GM12872 (cell line): ENCODE data around the gene FLOT1.

Experiments used
- TF ChIP-seq, protein P1 (sequence below): IDR thresholded peaks from 3 replicates; pipeline ENCODE4 v1.5.1; 2011; ENCODE audit warnings: low read depth, mild to moderate bottlenecking, low read length, moderate library complexity; ENCODE audit not compliant: insufficient read depth

The FLOT1 gene

DNA sequence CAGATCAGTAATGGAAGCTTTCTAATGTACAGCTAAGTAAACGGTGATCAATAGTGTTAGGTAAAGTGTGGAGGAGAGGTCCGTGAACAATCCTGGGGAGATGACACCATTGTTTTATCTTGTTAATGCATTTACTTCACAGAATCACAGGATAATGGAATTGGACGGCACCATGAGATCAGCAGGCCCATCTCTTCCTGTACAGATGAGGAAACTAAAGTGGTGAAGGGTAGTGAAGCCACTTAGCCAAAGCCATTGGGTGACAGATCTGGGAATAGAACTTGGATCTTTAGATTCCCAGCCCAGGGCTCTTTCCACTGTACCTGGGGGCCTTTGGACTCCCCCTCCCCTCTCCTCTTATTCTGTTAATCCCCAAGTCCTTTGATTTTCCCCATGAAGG is 28.1 kb upstream of the FLOT1 start:
- TF ChIP-seq, protein P1, sequence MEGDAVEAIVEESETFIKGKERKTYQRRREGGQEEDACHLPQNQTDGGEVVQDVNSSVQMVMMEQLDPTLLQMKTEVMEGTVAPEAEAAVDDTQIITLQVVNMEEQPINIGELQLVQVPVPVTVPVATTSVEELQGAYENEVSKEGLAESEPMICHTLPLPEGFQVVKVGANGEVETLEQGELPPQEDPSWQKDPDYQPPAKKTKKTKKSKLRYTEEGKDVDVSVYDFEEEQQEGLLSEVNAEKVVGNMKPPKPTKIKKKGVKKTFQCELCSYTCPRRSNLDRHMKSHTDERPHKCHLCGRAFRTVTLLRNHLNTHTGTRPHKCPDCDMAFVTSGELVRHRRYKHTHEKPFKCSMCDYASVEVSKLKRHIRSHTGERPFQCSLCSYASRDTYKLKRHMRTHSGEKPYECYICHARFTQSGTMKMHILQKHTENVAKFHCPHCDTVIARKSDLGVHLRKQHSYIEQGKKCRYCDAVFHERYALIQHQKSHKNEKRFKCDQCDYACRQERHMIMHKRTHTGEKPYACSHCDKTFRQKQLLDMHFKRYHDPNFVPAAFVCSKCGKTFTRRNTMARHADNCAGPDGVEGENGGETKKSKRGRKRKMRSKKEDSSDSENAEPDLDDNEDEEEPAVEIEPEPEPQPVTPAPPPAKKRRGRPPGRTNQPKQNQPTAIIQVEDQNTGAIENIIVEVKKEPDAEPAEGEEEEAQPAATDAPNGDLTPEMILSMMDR, result no peak

DNA sequence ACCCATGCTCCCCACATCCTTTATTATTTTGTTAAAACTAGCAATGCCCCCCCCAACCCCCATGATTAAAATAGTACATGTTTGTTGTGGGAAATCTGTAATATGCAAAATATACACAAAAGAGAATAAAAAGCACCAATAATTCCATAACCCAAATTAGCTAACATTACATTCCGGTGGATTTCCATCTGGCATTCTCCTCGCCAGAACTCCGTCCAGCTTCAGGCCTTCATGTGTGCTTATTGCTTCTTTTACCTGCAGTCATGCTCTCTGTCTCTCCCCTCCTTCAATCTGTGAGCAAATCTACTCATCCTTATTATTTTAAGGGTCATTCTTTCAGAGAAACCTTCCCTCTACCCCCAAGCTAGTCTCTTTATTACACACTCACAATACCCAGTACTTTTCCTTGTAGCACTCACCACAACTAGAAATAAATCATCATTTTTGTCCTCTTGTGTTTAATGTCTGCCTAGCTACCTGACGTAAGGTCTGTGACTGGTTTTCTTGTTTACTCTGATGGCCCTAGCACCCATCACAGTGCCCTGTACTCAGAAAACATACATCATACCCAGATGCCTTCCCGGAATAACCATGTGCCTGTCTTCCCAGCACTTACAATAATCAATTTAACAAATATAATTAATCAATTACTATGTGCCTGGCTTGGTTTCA is 27.5 kb upstream of the FLOT1 start:
- TF ChIP-seq, protein P1, result no peak

DNA sequence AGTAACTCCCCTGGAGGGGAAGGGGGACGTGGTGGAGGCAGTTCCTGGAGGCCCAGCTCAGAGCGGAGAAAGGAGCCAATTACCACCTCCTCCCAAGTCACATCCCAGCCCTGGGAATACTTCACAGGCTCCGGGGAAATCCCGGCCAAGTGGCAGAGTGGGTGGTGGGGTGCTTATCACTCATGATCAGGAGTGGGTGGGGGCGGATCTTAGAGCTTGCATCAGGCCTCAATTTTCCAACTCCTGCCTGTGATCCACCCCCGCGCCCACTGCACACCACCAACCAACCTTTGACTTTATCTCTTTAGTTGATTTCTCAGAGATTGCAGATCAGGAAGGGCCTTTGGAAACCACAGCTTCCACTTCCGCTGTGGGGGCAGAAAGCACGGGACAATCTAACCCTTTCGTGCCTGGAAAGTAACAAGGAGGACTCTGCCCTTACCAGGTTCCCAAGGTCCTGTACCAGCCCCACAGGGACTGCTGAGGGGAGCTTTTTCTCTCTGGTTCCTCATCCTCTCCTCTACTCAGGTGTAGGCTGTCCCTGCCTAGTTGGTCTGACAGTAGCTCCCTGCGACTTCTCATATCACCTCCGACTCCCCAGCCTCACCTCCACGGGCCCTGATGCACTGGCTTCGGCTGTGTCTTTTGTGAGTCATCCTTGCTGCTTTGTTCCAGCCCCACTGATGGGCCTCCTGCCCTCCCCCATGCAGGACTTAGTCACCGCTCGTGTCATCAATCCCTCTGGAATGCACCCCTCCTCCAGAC is 26.8 kb upstream of the FLOT1 start:
- TF ChIP-seq, protein P1, result no peak

DNA sequence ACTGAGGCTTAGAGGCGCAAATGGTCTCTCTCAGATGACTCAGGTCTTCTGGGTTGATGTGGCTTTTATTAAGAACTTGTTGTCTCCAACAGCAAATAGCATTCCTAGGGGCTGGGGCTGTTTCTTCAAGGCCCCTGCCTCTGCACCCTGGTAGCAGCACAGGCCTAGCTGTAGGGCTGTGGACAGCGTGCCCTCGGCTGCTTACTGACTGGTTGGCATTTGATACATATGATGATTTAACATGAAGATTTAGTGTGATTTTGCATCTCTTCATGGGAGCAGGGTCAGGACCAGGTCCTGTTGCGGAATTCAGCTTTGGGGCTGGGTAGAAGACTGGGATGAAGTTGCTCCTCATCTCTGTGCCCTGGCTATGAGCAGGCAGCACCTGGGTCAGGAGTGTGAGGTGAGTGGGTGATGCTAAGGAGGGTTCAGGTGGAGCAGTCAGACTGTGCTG is 26.2 kb upstream of the FLOT1 start:
- TF ChIP-seq, protein P1, result no peak

DNA sequence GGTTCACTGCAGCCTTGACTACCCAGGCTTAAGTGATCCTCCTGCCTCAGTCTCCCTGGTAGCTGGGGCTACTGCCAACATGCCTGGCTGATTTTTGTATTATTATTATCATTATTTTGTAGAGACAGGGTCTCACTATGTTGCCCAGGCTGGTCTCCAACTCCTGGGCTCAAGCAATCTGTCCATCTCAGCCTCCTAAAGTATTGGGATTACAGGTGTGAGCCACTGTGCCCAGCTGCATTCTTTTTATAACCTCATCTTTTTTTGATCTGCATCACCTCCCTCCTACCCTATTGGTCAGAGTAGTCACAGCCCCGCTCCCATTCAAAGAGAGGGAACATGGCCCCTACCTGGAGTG is 25.4 kb upstream of the FLOT1 start:
- TF ChIP-seq, protein P1, result no peak

DNA sequence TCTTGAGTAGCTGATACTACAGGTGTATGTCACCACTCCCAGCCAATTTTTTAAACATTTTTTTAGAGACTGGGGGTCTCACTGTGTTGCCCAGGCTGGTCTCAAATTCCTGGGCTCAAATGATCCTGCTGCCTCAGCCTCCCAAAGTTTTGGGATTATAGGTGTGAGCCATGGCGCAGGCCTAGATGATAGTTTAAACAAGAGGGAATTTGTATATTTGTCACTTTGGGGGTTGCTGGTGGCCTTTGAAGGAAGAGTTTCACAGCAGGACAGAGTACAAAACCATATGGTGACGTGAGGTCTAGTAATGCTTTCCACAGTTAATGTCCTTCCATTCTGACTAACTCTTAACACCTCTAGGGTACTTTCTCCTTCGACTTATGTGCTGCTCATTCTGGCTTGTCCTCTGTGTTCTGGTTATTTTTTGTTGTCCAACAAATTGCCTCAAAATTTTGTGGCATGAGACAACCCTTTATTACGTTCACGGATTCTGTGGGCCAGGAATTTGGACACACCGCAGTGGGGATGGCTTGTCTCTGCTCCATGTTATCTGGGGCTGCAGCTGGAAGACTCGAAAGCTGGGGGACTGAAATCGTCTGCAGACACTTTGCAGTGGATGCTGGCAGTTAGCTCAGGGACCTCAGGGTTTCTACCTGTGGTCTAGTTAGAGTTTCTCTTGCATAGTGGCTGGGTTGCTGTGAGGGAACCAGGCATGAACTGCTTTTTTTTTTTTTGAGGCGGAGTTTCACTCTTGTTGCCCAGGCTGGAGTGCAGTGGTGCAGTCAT is 24.9 kb upstream of the FLOT1 start:
- TF ChIP-seq, protein P1, result no peak

DNA sequence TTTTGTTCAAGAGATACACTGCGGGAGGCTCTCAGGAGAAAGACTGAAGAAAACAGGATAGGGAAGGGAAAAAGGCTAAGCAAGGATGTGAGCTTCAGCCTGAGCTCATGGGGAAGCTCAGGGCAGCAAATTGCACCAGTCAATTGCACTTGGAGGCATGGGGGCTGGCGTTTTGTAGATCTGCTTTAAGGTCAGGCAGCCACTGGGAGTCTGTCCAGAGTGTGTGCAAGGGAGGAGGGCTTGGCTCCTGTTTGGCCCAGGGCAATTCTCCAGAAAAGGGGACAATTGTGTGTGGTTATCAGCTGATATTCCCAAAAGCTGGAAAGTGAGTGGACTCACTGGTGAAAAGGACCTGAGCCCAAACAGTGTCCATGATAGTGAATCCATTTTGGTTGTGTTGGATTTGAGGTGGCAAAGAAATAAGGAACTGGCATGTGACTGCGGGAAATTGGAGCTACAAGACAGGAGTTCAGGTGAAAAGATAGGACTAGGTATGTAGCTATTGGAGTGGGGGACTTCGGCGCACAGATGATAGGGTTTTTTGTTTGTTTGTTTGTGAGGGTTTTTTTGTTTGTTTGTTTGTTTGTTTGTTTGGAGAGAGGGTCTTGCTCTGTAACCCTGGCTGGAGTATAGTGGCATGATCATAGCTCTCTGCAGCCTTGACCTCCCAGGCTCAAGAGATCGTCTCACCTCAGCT is 24.1 kb upstream of the FLOT1 start:
- TF ChIP-seq, protein P1, result no peak
